NOMO-1 treated with dmso at 0.1 percent for 144 hours (cell line): ENCODE measurements around the gene TPPP2.
A peak's percentile ranks its signal among the peaks of the same experiment; 100 is the strongest.

Experiments used
- DNase-seq: peaks from one replicate; lab custom pipeline; 2025; ENCODE audit not compliant: unreplicated experiment; lab: John Stamatoyannopoulos, UW

The TPPP2 gene

GRCh38 chr14:21016413-21017190, 13.4 kb upstream of the TPPP2 start:
- no peak for DNase-seq

- DNase-seq: no peak
Measured at GRCh38 chr14:21017528-21018245, 12.3 kb upstream of the TPPP2 start.

GRCh38 chr14:21018286-21018685, 11.7 kb upstream of the TPPP2 start:
- no peak for DNase-seq

GRCh38 chr14:21018781-21019180, 11.2 kb upstream of the TPPP2 start:
- no peak for DNase-seq

GRCh38 chr14:21019366-21019765, 10.7 kb upstream of the TPPP2 start:
- DNase-seq: no peak

- no peak for DNase-seq
Measured at GRCh38 chr14:21020977-21021545, 9.0 kb upstream of the TPPP2 start.

- DNase-seq: no peak
Measured at GRCh38 chr14:21022686-21023085, 7.3 kb upstream of the TPPP2 start.

- DNase-seq: no peak
Measured at GRCh38 chr14:21023174-21023573, 6.8 kb upstream of the TPPP2 start.

- no peak for DNase-seq
Measured at GRCh38 chr14:21023817-21024584, 6.0 kb upstream of the TPPP2 start.

- peak; percentile 55 for DNase-seq
Measured at GRCh38 chr14:21024585-21025370, 5.2 kb upstream of the TPPP2 start, which contains the start of gene NDRG2. Gene NDRG2, minus strand, starts transcription at chr14:21025061. Its CDS starts 1,746 bp downstream, at chr14:21023315.

- DNase-seq: no peak
Measured at GRCh38 chr14:21025371-21026273, 4.4 kb upstream of the TPPP2 start.

GRCh38 chr14:21026274-21026987, 3.6 kb upstream of the TPPP2 start:
- DNase-seq: no peak

- no peak for DNase-seq
Measured at GRCh38 chr14:21026988-21027315, 3.1 kb upstream of the TPPP2 start.

GRCh38 chr14:21030531-21030930, 514 bp downstream of the TPPP2 start:
- DNase-seq: no peak

GRCh38 chr14:21032326-21033132, 2.5 kb downstream of the TPPP2 start:
- no peak for DNase-seq

GRCh38 chr14:21033133-21033698, 3.2 kb downstream of the TPPP2 start:
- DNase-seq: no peak

GRCh38 chr14:21034707-21035106, 4.7 kb downstream of the TPPP2 start, which contains the start of gene RNASE13:
Gene RNASE13, minus strand, starts transcription at chr14:21034807. Its CDS starts 519 bp downstream, at chr14:21034288.
- no peak for DNase-seq

GRCh38 chr14:21036751-21037150, 6.7 kb downstream of the TPPP2 start:
- DNase-seq: no peak
